ENCODE measurements around the gene GNG8.

- TF ChIP-seq RAD21 (IDR thresholded peaks at IDR 0.05; ENCODE audit: low read depth): no peak
- TF ChIP-seq ZFX (IDR thresholded peaks at IDR 0.05): no peak
- TF ChIP-seq SIN3A (IDR thresholded peaks at IDR 0.05; ENCODE audit: low read depth): no peak
- TF ChIP-seq, protein P1, sequence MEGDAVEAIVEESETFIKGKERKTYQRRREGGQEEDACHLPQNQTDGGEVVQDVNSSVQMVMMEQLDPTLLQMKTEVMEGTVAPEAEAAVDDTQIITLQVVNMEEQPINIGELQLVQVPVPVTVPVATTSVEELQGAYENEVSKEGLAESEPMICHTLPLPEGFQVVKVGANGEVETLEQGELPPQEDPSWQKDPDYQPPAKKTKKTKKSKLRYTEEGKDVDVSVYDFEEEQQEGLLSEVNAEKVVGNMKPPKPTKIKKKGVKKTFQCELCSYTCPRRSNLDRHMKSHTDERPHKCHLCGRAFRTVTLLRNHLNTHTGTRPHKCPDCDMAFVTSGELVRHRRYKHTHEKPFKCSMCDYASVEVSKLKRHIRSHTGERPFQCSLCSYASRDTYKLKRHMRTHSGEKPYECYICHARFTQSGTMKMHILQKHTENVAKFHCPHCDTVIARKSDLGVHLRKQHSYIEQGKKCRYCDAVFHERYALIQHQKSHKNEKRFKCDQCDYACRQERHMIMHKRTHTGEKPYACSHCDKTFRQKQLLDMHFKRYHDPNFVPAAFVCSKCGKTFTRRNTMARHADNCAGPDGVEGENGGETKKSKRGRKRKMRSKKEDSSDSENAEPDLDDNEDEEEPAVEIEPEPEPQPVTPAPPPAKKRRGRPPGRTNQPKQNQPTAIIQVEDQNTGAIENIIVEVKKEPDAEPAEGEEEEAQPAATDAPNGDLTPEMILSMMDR (IDR thresholded peaks at IDR 0.05 in 2 of 3, conservative IDR thresholded peaks at IDR 0.05 in 1 of 3; ENCODE audit: borderline replicate concordance in 1 of 3, insufficient read depth in 1 of 3, low read depth in 2 of 3, low read length in 2 of 3): no peak
These were observed 24.2 kb downstream of the GNG8 start for GRCh38 chr19:46611776-46612175.

Measured in HCT116 (cell line).